Measurements from ENCODE around the gene SASH1. TPM values are rescaled to one million over a fixed set of nuclear protein-coding genes. Genes with fewer than 3 reads are reported as not detected.

The SASH1 gene
- total and polyA plus RNA-seq, 5 donors from 2014 or later, result 0.06 TPM; not detected in 4

DNA sequence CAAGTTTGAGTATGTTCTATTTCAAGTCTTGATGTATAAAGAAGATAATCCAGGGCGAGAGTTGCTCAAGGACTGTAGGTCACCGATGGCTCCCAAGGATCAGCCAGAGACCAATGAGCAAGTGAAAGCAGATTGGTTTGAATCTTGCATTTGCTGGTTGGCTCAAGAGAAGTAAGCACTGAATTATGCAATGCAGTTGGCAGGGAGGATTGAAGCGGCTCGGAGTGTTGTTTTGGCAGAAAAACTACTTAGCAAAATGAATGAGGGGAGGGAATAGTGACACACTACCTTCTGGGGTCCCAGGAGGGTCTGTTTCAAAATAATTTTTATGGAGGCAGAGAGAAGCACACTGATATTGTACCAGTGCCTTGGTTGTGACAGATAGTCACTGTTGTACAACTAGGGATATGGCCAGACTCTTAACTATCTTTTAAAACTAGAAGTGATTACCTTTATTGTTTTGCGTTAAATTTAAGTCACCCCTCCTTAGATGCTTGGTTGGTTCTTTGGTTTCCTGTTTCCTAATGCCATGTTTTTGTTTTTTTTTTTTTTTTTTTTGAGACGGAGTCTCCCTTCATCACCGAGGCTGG is 15.7 kb downstream of the SASH1 start:
- Mint-ChIP-seq H3K27me3 (peaks cover 4% of the 10 kb centered on the region), H3K27ac (no peak overlapping the region), H3K36me3 (no peaks in the 10 kb centered on the region), H3K4me3 (no peak overlapping the region), H3K4me1 (no peaks in the 10 kb centered on the region), H3K9me3 (peaks cover 0 to 2% (median 0%) of the 10 kb centered on the region in 7 donors)
- DNase-seq (no peak), ATAC-seq (ENCODE audit: low read depth in 2 of 2) (no peak)
- Histone ChIP-seq H3K36me3 (ENCODE audit: control insufficient read depth, insufficient read depth, low read length) (no peaks in the 10 kb centered on the region), H3K27me3 (ENCODE audit: control insufficient read depth, insufficient read depth, low read length) (no peaks in the 10 kb centered on the region), H3K4me3 (ENCODE audit: low read depth, low read length) (no peak overlapping the region), H3K4me1 (ENCODE audit: control insufficient read depth, insufficient read depth, low read length, poor library complexity, severe bottlenecking) (no peaks in the 10 kb centered on the region), H3K27ac (ENCODE audit: insufficient read depth, low read length, poor library complexity, severe bottlenecking) (no peak overlapping the region), H3K9me3 (ENCODE audit: control insufficient read depth in 2 of 2, low read length in 2 of 2) (no peaks in the 10 kb centered on the region)

DNA sequence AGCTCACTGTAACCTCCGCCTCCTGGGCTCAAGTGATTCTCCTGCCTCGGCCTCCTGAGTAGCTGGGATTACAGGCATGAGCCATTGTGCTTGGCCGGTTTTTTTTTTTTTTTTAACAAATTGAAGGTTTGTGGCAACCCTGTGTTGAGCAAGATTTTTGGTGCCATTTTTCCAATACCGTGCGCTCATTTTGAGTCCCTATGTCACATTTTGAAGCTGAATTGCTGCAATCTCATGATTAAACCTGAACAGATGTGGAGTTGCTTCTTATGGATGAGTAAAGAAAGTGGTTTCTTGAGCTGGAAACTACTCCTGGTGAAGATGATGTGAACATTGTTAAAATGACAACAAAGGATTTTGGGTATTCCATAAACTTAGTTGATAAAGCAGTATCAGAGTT is 16.6 kb downstream of the SASH1 start:
- Mint-ChIP-seq H3K9me3 (peaks cover 0 to 2% (median 0%) of the 10 kb centered on the region in 7 donors), H3K27ac (no peak overlapping the region), H3K27me3 (peaks cover 4% of the 10 kb centered on the region), H3K4me3 (no peak overlapping the region), H3K36me3 (no peaks in the 10 kb centered on the region), H3K4me1 (peaks cover 0 to 5% (median 0%) of the 10 kb centered on the region in 4 donors)
- Histone ChIP-seq H3K27me3 (ENCODE audit: control insufficient read depth, insufficient read depth, low read length) (no peaks in the 10 kb centered on the region), H3K9me3 (ENCODE audit: control insufficient read depth in 2 of 2, low read length in 2 of 2) (no peaks in the 10 kb centered on the region), H3K27ac (ENCODE audit: insufficient read depth, low read length, poor library complexity, severe bottlenecking) (no peak overlapping the region), H3K36me3 (ENCODE audit: control insufficient read depth, insufficient read depth, low read length) (no peaks in the 10 kb centered on the region), H3K4me1 (ENCODE audit: control insufficient read depth, insufficient read depth, low read length, poor library complexity, severe bottlenecking) (no peaks in the 10 kb centered on the region), H3K4me3 (ENCODE audit: low read depth, low read length) (no peak overlapping the region)
- ATAC-seq (ENCODE audit: low read depth in 2 of 2) (no peak), DNase-seq (no peak)

DNA sequence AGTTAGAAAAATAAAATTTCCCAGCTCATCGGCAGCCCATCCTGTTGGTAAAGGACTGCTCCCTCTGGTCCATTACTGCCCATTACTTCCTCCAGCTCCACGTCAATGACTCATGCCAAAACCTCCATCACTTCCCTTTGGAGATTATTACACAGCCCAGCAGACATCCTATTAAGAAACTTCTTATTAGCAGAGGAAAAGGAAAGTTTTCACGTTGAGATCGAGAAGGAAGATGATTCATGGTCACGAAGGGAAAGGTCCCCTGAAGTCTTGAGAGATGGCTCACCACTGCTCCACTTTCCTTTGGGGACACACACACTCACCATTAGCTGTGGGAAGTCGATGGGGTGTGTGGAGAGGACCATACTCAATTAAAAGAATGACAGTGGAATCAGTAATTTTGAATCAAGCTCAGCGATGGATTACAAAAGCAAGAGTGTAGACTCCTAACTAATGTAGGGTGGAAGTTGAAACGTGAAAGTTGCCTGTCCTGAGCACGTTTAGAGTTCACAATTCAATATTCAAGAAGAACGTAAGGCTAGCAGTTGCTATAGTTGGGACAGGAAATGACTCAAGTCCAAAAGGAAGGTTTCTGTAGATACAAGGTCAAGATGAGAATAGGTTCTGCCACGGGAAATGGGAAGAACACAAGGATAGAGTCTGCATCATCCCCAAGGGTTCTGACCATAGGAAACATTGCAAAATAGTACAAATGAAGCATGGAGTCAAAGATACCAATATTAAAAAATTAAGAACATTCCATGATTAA is 21.6 kb downstream of the SASH1 start:
- Histone ChIP-seq H3K4me3 (ENCODE audit: low read depth, low read length) (no peak overlapping the region), H3K36me3 (ENCODE audit: control insufficient read depth, insufficient read depth, low read length) (no peaks in the 10 kb centered on the region), H3K27me3 (ENCODE audit: control insufficient read depth, insufficient read depth, low read length) (no peaks in the 10 kb centered on the region), H3K27ac (ENCODE audit: insufficient read depth, low read length, poor library complexity, severe bottlenecking) (no peak overlapping the region), H3K4me1 (ENCODE audit: control insufficient read depth, insufficient read depth, low read length, poor library complexity, severe bottlenecking) (no peaks in the 10 kb centered on the region), H3K9me3 (ENCODE audit: control insufficient read depth in 2 of 2, low read length in 2 of 2) (no peaks in the 10 kb centered on the region)
- H3K27ac Mint-ChIP-seq, result no peak overlapping the region
- H3K4me3 Mint-ChIP-seq, result no peak overlapping the region
- ATAC-seq (ENCODE audit: low read depth in 2 of 2), result no peak
- H3K27me3 Mint-ChIP-seq, result peaks cover 4% of the 10 kb centered on the region
- DNase-seq, result no peak
- H3K4me1 Mint-ChIP-seq, result peaks cover 0 to 7% (median 0%) of the 10 kb centered on the region in 4 donors
- H3K36me3 Mint-ChIP-seq, result no peaks in the 10 kb centered on the region
- peaks cover 0 to 2% (median 0%) of the 10 kb centered on the region in 7 donors for H3K9me3 Mint-ChIP-seq

DNA sequence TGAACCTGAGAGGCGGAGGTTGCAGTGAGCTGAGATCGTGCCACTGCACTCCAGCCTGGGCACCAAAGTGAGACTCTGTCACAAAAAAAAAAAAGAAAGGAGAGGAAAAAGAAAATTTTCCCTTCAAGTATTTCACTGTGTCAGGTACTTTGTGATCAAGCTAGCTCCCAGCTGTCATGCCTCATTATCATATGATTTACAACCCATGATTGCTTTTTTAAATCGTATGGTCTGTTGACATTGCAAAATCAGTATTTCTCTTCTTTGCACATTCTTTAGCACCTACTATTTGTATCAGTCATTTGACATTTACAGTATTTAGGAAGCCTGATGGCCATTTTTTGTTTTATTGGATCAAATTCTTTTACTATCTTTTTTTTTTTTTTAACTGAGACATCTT is 22.4 kb downstream of the SASH1 start:
- H3K36me3 ChIP-seq (ENCODE audit: control insufficient read depth, insufficient read depth, low read length), result no peaks in the 10 kb centered on the region
- H3K4me3 Mint-ChIP-seq, result no peak overlapping the region
- no peaks in the 10 kb centered on the region for H3K36me3 Mint-ChIP-seq
- no peak overlapping the region for H3K27ac ChIP-seq (ENCODE audit: insufficient read depth, low read length, poor library complexity, severe bottlenecking)
- no peak overlapping the region for H3K27ac Mint-ChIP-seq
- no peaks in the 10 kb centered on the region for H3K9me3 ChIP-seq (ENCODE audit: control insufficient read depth in 2 of 2, low read length in 2 of 2)
- no peaks in the 10 kb centered on the region for H3K27me3 ChIP-seq (ENCODE audit: control insufficient read depth, insufficient read depth, low read length)
- no peaks in the 10 kb centered on the region for H3K4me1 ChIP-seq (ENCODE audit: control insufficient read depth, insufficient read depth, low read length, poor library complexity, severe bottlenecking)
- DNase-seq (no peak), ATAC-seq (ENCODE audit: low read depth in 2 of 2) (no peak)
- no peak overlapping the region for H3K4me3 ChIP-seq (ENCODE audit: low read depth, low read length)
- H3K4me1 Mint-ChIP-seq, result peaks cover 0 to 7% (median 0%) of the 10 kb centered on the region in 4 donors
- peaks cover 0 to 2% (median 0%) of the 10 kb centered on the region in 7 donors for H3K9me3 Mint-ChIP-seq
- H3K27me3 Mint-ChIP-seq, result peaks cover 4% of the 10 kb centered on the region

DNA sequence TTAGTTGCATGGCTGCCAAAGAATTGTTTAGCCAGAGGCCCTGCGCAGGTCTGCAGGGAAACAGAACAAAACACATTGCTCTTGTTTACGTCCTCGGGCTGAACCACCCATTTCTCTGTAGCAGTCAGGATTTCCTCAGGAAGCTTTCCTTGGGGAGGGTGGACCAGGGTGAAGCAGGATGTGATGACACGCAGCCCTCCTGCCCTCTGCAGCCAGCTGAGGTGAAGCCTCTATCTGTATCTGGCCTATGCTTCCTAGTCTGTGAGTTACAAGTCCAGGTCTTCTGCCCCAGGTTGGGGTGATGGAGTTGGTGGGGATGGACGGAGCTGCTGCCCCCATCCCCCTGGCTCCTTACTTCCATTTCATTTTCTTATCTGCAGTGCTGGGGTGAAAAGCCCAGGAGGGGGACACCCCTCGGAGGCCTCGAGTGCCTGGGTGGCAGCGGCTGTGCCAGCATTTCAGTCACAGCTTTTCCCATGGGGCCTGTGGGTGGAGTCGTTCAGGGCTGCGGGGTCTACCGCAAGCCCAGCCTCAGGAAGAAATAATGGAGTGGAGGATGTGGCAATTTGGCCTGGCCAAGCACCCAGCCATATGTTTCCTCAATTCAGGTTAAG is 24.9 kb downstream of the SASH1 start:
- peak in 1 of 3 donors; percentile 81 for DNase-seq
- Histone ChIP-seq H3K4me1 (ENCODE audit: control insufficient read depth, insufficient read depth, low read length, poor library complexity, severe bottlenecking) (no peaks in the 10 kb centered on the region), H3K4me3 (ENCODE audit: low read depth, low read length) (no peak overlapping the region), H3K36me3 (ENCODE audit: control insufficient read depth, insufficient read depth, low read length) (no peaks in the 10 kb centered on the region), H3K27me3 (ENCODE audit: control insufficient read depth, insufficient read depth, low read length) (no peaks in the 10 kb centered on the region), H3K9me3 (ENCODE audit: control insufficient read depth in 2 of 2, low read length in 2 of 2) (no peaks in the 10 kb centered on the region), H3K27ac (ENCODE audit: insufficient read depth, low read length, poor library complexity, severe bottlenecking) (no peak overlapping the region)
- H3K36me3 Mint-ChIP-seq, result no peaks in the 10 kb centered on the region
- H3K27ac Mint-ChIP-seq, result no peak overlapping the region
- no peak for ATAC-seq (ENCODE audit: low read depth in 2 of 2)
- H3K4me1 Mint-ChIP-seq, result peaks cover 0 to 7% (median 0%) of the 10 kb centered on the region in 4 donors
- no peaks in the 10 kb centered on the region for H3K9me3 Mint-ChIP-seq
- H3K27me3 Mint-ChIP-seq, result peaks cover 4% of the 10 kb centered on the region
- H3K4me3 Mint-ChIP-seq, result no peak overlapping the region

DNA sequence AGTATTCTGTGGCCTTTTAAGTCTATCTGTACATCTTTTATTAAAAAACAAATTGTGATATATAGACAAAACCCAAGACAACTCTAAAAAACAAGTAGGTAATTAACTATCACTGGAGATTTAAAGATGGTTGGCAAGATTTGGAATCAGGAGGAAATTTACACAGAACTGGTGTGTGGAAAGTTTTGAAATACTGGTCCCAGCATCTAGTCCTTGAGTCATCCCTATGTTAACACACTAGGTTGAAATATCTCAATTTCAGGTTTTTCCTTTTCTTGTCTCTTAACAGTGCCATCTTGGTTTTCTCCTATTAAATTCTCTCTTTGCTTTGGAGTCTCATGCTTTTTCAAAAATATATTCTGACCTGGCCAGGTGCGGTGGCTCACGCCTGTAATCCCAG is 27.5 kb downstream of the SASH1 start:
- Histone ChIP-seq H3K27me3 (ENCODE audit: control insufficient read depth, insufficient read depth, low read length) (no peaks in the 10 kb centered on the region), H3K4me3 (ENCODE audit: low read depth, low read length) (no peak overlapping the region), H3K27ac (ENCODE audit: insufficient read depth, low read length, poor library complexity, severe bottlenecking) (no peak overlapping the region), H3K4me1 (ENCODE audit: control insufficient read depth, insufficient read depth, low read length, poor library complexity, severe bottlenecking) (no peaks in the 10 kb centered on the region), H3K36me3 (ENCODE audit: control insufficient read depth, insufficient read depth, low read length) (no peaks in the 10 kb centered on the region), H3K9me3 (ENCODE audit: control insufficient read depth in 2 of 2, low read length in 2 of 2) (no peaks in the 10 kb centered on the region)
- ATAC-seq (ENCODE audit: low read depth in 2 of 2), result no peak
- Mint-ChIP-seq H3K36me3 (no peaks in the 10 kb centered on the region), H3K9me3 (peaks cover 0 to 3% (median 0%) of the 10 kb centered on the region in 7 donors), H3K27me3 (peaks cover 3% of the 10 kb centered on the region), H3K27ac (peak overlapping the region in 1 of 3 donors; percentile 73), H3K4me3 (no peak overlapping the region), H3K4me1 (no peaks in the 10 kb centered on the region)
- no peak for DNase-seq

DNA sequence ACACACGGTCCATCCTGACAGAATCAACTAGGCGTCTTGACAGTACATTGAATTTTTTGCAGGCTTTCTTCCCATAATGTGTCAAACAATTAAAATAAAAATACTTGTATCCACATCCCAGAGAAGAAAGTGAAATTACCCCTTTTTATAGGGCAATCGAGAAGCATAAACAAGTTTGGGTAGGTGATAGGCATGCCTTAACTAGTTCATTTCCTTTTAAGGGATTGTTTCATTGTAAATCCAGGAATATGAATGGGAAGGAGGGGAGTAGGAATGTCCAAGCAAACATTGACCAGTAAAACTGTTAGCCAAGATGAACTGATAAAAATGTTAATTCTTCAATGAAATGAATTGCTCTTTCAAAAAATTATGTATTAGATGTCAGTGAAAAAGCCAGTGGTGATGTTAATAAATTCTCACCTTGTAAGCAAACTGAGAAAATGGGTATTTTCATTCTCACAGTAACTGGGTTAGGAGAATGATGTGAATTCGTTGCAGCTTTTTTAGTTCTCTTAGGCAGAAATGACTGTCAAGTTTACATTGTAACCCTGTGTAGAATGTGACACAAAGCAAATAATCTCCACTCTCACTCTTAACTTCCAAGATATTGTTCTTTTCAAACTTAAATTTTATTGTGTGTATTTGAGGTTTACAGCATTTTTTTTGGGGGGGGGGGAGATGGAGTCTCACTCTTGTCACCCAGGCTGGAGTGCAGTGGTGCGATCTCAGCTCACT is 31.6 kb downstream of the SASH1 start:
- Histone ChIP-seq H3K27me3 (ENCODE audit: control insufficient read depth, insufficient read depth, low read length) (no peaks in the 10 kb centered on the region), H3K4me1 (ENCODE audit: control insufficient read depth, insufficient read depth, low read length, poor library complexity, severe bottlenecking) (no peaks in the 10 kb centered on the region), H3K9me3 (ENCODE audit: control insufficient read depth in 2 of 2, low read length in 2 of 2) (no peaks in the 10 kb centered on the region), H3K36me3 (ENCODE audit: control insufficient read depth, insufficient read depth, low read length) (no peaks in the 10 kb centered on the region), H3K27ac (ENCODE audit: insufficient read depth, low read length, poor library complexity, severe bottlenecking) (no peak overlapping the region), H3K4me3 (ENCODE audit: low read depth, low read length) (no peak overlapping the region)
- no peaks in the 10 kb centered on the region for H3K4me1 Mint-ChIP-seq
- ATAC-seq (ENCODE audit: low read depth in 2 of 2) (no peak), DNase-seq (no peak)
- H3K4me3 Mint-ChIP-seq, result no peak overlapping the region
- H3K27ac Mint-ChIP-seq, result no peak overlapping the region
- no peaks in the 10 kb centered on the region for H3K36me3 Mint-ChIP-seq
- peaks cover 0 to 8% (median 2%) of the 10 kb centered on the region in 7 donors for H3K9me3 Mint-ChIP-seq
- peaks cover 10% of the 10 kb centered on the region for H3K27me3 Mint-ChIP-seq
